ENCODE data around the gene GRHL1.
"Not testable (repeated sequence)": the region's sequence is repeated elsewhere in the genome, so short reads cannot be mapped to it uniquely, and the experiment has no call there.

GRHL1 gene

DNA sequence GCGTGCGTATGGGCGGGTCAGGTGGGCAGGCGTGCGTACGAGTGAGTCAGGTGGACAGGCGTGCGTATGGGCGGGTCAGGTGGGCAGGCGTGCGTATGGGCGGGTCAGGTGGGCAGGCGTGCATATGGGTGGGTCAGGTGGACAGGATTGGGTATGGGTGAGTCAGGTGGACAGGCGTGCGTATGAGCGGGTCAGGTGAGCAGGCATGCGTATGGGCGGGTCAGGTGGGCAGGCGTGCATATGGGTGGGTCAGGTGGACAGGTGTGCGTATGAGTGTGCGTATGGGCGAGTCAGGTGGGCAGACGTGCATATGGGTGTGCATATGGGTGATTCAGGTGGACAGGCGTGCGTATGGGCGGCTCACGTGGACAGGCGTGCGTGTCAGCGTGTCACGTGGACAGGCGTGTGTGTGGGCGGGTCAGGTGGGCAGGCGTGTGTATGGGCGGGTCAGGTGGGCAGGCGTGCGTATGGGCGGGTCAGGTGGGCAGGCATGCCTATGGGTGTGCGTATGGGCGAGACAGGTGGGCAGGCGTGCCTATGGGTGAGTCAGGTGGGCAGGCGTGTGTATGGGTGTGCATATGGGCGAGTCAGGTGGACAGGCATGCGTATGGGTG, 64.0 kb downstream of the GRHL1 start:
- not testable (repeated sequence) for H3K27me3 Mint-ChIP-seq, H3K36me3 Mint-ChIP-seq, H3K27ac Mint-ChIP-seq

GRCh38 chr2:10016001-10016801, 64.7 kb downstream of the GRHL1 start:
- Mint-ChIP-seq H3K9me3 (no peaks in the 10 kb centered on the region), H3K27me3 (peaks cover 3% of the 10 kb centered on the region), H3K4me1 (no peaks in the 10 kb centered on the region), H3K4me3 (no peak overlapping the region), H3K27ac (no peak overlapping the region), H3K36me3 (peaks cover 4% of the 10 kb centered on the region)

More for the DNA sequence above, 64.0 kb downstream of the GRHL1 start:
- H3K4me1 Mint-ChIP-seq, H3K4me3 Mint-ChIP-seq, H3K9me3 Mint-ChIP-seq: not testable (repeated sequence)

DNA sequence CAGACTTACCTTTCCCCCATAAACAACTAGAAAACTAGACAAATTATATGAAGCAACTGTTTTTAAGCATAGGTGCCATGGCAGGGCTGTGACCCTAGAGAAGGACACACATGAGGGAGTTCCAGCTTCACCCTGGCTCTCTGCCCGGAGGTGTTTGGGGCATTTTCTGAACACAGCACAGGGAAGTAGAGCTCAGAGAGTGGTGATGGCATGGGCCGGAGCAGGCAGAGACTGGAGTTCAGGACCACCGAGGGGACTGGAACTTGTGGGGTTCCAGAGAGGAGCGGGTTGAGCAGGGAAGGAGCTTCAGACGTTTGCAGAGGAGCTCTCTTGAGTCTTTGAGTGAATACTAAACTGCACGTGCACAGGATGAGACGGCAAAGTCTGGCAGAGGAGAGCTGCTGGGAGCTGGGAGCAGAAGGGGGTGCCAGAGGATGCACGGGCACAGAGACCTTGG, 65.3 kb downstream of the GRHL1 start:
- H3K9me3 Mint-ChIP-seq = no peaks in the 10 kb centered on the region
- no peaks in the 10 kb centered on the region for H3K4me1 Mint-ChIP-seq
- no peak overlapping the region for H3K27ac Mint-ChIP-seq
- H3K4me3 Mint-ChIP-seq = no peak overlapping the region
- peaks cover 4% of the 10 kb centered on the region for H3K36me3 Mint-ChIP-seq
- H3K27me3 Mint-ChIP-seq = peaks cover 3% of the 10 kb centered on the region

- H3K36me3 Mint-ChIP-seq = peaks cover 4% of the 10 kb centered on the region
- H3K4me3 Mint-ChIP-seq = no peak overlapping the region
- no peak overlapping the region for H3K27ac Mint-ChIP-seq
- H3K4me1 Mint-ChIP-seq = no peaks in the 10 kb centered on the region
- H3K9me3 Mint-ChIP-seq = no peaks in the 10 kb centered on the region
- peaks cover 3% of the 10 kb centered on the region for H3K27me3 Mint-ChIP-seq
Observed at GRCh38 chr2:10017313-10017941, 65.9 kb downstream of the GRHL1 start.

DNA sequence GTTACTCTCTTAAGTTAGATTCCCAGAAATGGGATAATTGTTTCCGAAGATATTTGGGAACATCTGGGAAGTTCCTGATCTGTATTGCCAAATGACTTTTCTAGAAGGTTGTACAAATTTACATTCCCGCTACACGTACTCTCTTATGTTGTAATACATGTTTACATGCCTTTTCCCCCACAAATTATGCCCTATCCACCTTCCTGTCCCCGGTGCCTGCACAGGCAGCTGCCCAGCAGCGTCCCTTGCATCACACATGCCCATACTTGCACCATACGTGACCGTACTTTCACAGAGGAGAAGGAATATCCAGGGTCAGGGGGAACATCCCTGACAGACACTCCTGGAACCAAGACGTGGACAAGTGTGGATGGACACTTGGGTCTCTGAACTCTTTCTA, 67.7 kb downstream of the GRHL1 start:
- Mint-ChIP-seq H3K36me3 (peaks cover 4% of the 10 kb centered on the region), H3K9me3 (no peaks in the 10 kb centered on the region), H3K27ac (no peak overlapping the region), H3K27me3 (peaks cover 3% of the 10 kb centered on the region), H3K4me1 (no peaks in the 10 kb centered on the region), H3K4me3 (no peak overlapping the region)

DNA sequence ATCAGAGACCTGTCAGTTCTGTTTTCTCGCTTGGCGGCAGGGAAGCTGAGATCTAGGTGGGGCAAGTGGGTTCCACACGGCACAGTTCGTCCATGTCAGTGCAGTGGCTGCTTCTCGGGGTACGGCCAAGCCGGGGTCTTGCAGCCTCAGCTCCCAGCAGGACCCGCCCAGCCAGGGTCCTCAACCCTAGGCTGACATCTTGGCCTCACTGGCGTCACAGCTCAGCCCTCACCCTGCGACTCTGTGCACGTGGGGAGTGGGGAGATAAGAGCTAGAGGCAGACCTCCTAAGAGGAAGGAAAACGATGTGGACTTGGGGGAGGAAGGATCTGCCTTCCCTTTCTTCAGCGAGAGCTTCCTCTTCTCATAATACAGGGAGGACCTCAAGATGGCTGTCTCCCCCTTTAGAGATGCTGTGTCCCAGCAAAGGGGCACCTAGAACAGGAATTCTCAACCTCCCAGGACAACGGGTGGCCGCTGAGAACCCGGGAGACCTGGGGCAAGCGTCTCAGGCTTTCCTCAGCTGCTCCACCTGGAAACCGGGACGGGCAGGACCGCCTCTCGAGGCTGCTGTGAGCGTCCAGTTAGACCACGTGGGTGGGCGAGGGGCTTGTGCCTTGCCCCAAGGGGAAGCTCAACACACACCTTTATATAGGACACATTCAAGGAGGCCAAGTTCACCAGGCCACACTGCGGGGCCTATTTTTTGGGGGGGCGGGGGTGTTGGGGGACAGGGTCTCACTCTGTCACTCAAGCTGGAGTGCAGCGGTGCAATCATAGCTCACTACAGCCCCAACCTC, 68.3 kb downstream of the GRHL1 start:
- Mint-ChIP-seq H3K9me3 (no peaks in the 10 kb centered on the region), H3K27ac (no peak overlapping the region), H3K4me1 (no peaks in the 10 kb centered on the region), H3K36me3 (peaks cover 4% of the 10 kb centered on the region), H3K4me3 (no peak overlapping the region), H3K27me3 (peaks cover 3% of the 10 kb centered on the region)

GRCh38 chr2:10022041-10022421, 70.5 kb downstream of the GRHL1 start:
- Mint-ChIP-seq H3K27ac (no peak overlapping the region), H3K4me1 (no peaks in the 10 kb centered on the region), H3K36me3 (peaks cover 3% of the 10 kb centered on the region), H3K27me3 (peaks cover 3% of the 10 kb centered on the region), H3K4me3 (no peak overlapping the region), H3K9me3 (no peaks in the 10 kb centered on the region)

DNA sequence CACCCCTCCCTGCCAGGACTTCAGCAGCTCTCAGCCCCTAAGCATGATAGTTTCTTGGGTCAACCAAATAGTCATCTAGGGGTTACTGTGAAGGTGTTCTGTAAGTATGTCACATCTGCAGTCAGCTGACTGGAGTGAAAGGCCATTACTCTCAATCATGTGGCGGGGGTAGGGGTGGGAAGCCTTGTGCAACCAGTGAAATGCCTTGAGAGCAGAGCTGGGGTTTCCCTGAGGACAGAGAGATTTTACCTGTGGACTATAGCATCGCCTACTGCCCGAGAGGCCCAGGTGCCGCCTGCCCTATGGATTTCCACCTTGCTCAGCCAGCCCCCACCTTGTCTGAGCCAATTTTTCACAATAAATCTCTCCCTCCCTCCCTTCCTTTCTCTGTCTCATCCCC, 71.0 kb downstream of the GRHL1 start:
- peaks cover 3% of the 10 kb centered on the region for H3K27me3 Mint-ChIP-seq
- peaks cover 1% of the 10 kb centered on the region for H3K36me3 Mint-ChIP-seq
- H3K9me3 Mint-ChIP-seq = no peaks in the 10 kb centered on the region
- no peak overlapping the region for H3K4me3 Mint-ChIP-seq
- no peak overlapping the region for H3K27ac Mint-ChIP-seq
- peaks cover 2% of the 10 kb centered on the region for H3K4me1 Mint-ChIP-seq

DNA sequence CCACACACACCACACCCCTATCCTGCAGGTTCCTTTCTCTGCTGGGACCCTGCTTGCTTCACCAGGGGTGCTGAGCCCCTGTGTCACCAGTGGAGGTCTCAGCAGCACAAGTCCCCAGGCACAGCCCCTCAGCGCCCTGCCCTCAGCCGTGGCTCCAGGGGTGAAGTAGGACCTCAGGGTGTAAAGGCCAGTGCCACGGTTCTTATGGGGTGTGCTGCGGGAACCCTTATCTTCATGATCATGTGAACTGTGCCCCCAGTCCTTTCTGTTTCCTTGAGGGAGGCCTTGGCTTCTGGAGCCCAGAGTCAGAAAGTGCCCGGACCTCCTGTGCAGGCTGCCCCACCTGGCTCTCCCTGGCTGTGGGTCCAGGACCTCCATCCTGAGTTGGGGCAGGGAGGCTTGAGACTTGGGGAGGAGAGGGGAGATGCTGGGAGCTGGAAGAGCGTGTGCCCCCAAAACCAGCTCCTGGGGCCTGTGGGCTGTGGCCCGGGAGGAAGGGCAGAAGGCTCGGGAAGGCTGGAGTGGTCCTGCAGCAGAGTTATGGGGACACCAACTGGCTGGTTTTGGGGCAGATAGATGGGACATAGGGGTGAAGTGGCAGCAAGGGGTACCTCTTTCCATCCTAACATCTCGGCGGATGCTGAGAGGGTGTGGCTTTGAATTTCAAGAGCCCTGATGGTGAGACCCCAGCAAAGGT, 71.6 kb downstream of the GRHL1 start:
- Mint-ChIP-seq H3K9me3 (no peaks in the 10 kb centered on the region), H3K36me3 (no peaks in the 10 kb centered on the region), H3K4me1 (peaks cover 4% of the 10 kb centered on the region), H3K27ac (no peak overlapping the region), H3K27me3 (peaks cover 3% of the 10 kb centered on the region), H3K4me3 (no peak overlapping the region)

GRCh38 chr2:10026940-10027569, 75.6 kb downstream of the GRHL1 start:
- H3K27ac Mint-ChIP-seq = no peak overlapping the region
- no peak overlapping the region for H3K4me3 Mint-ChIP-seq
- peaks cover 23% of the 10 kb centered on the region for H3K4me1 Mint-ChIP-seq
- H3K36me3 Mint-ChIP-seq = no peaks in the 10 kb centered on the region
- H3K27me3 Mint-ChIP-seq = no peaks in the 10 kb centered on the region
- no peaks in the 10 kb centered on the region for H3K9me3 Mint-ChIP-seq

DNA sequence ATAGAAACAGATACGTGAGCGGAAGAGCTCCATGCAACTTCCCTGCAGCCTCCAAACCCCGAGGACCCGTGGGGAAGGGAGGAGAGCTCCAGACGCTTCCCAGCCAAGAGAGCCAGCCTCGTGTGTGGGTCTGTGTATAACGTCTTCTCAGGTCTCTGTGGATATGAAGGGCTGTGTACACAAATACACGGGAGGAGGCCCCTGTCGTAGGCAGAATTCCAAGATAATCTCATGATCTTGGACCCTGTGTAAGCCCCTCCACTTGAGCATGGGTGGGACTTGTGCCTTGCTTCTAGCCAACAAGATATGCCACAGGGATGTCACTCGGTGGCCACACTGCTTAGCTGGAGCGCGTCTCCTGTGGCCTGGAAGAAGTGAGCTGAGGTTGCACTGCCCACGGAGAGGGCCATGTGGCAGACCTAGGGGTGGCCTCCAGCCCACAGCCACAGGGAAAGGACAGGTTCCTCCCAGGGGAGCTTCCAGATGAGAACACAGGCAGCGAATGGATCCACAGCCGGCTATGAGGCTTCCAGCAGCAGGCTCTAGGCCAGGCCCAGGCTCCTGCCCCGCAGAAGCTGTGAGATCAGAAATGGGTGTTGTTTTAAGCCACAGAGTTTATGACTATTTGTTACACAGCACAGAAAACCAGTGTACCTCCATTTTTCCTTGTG, 76.3 kb downstream of the GRHL1 start:
- Mint-ChIP-seq H3K36me3 (no peaks in the 10 kb centered on the region), H3K4me1 (peaks cover 23% of the 10 kb centered on the region), H3K27ac (no peak overlapping the region), H3K27me3 (no peaks in the 10 kb centered on the region), H3K9me3 (no peaks in the 10 kb centered on the region), H3K4me3 (no peak overlapping the region)

DNA sequence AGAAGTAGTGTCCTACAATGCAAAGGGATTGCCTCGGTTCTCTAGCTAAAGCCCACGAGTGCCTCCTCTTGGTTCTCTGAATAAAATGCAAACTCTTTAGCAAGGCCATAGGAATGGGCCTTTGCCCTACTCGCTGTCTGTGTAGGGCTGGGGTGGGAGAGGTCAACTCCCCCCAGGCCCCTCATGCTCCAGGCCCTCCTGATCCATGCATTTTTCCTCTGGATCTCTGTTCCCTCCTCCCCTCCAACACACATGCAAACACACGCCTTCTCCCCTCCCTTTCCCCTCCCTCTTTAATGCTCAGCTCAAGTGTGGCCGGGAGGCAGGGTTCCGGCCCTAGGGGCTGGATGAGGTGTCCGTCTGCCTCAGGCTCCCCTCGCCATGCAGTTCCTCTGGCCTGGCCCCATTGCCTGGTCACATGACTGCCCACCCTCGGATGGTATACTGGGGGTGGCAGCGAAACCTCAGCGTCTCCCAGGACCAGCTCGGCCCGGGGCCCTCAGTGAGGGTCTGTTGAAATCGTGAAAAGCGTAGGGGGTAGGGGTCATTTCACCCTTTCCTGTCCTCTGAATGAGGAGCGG, 77.0 kb downstream of the GRHL1 start:
- Mint-ChIP-seq H3K4me3 (no peak overlapping the region), H3K4me1 (peaks cover 23% of the 10 kb centered on the region), H3K27ac (no peak overlapping the region)

GRCh38 chr2:10028988-10029874, 77.7 kb downstream of the GRHL1 start:
- H3K27ac Mint-ChIP-seq = no peak overlapping the region
- no peaks in the 10 kb centered on the region for H3K27me3 Mint-ChIP-seq
- H3K36me3 Mint-ChIP-seq = no peaks in the 10 kb centered on the region
- H3K9me3 Mint-ChIP-seq = no peaks in the 10 kb centered on the region
- H3K4me1 Mint-ChIP-seq = peaks cover 23% of the 10 kb centered on the region
- peak overlapping the region; percentile 60 for H3K4me3 Mint-ChIP-seq

More for the DNA sequence above, 77.0 kb downstream of the GRHL1 start:
- H3K27me3 Mint-ChIP-seq = no peaks in the 10 kb centered on the region
- no peaks in the 10 kb centered on the region for H3K9me3 Mint-ChIP-seq
- H3K36me3 Mint-ChIP-seq = no peaks in the 10 kb centered on the region

All from activated naive CD4-positive, alpha-beta T cell treated with anti-CD3 and anti-CD28 coated beads, Interleukin-2, amount 50 U/mL, for 24 hours (primary cell).